Activated CD8-positive, alpha-beta memory T cell treated with anti-CD3 and anti-CD28 coated beads for 4 hours (primary cell): Measurements from ENCODE around the gene ERLIN1.

Experiments
- DNase-seq, 2 donors: peaks; one replicate each; pipeline ENCODE4 v3.0.0-alpha.2; 2020; ENCODE audit warnings: low read depth in 2 of 2

Gene ERLIN1

GRCh38 chr10:100172349-100172748, 13.5 kb downstream of the ERLIN1 start:
- no peak for DNase-seq

- no peak for DNase-seq
Measured at GRCh38 chr10:100168313-100168643, 17.6 kb downstream of the ERLIN1 start.

GRCh38 chr10:100167553-100168312, 18.1 kb downstream of the ERLIN1 start:
- no peak for DNase-seq

- DNase-seq, result no peak
Measured at GRCh38 chr10:100163704-100164621, 21.9 kb downstream of the ERLIN1 start.

- DNase-seq, result no peak
Measured at GRCh38 chr10:100162696-100163095, 23.1 kb downstream of the ERLIN1 start.

GRCh38 chr10:100158044-100158805, 27.6 kb downstream of the ERLIN1 start:
- no peak for DNase-seq

GRCh38 chr10:100157156-100157555, 28.7 kb downstream of the ERLIN1 start:
- DNase-seq, result no peak

- no peak for DNase-seq
Measured at GRCh38 chr10:100155936-100156335, 29.9 kb downstream of the ERLIN1 start.

GRCh38 chr10:100154666-100155065, 31.2 kb downstream of the ERLIN1 start:
- DNase-seq, result no peak

- DNase-seq, result no peak
Measured at GRCh38 chr10:100153239-100153825, 32.5 kb downstream of the ERLIN1 start.

- no peak for DNase-seq
Measured at GRCh38 chr10:100151723-100152300, 34.0 kb downstream of the ERLIN1 start.

- peak in 1 of 2 donors; percentile 1 for DNase-seq
Measured at GRCh38 chr10:100148353-100149211, 37.2 kb downstream of the ERLIN1 start.

- no peak for DNase-seq
Measured at GRCh38 chr10:100146875-100147650, 38.8 kb downstream of the ERLIN1 start.

- no peak for DNase-seq
Measured at GRCh38 chr10:100146398-100146797, 39.4 kb downstream of the ERLIN1 start.

GRCh38 chr10:100143756-100144155, 42.1 kb downstream of the ERLIN1 start:
- no peak for DNase-seq

- DNase-seq, result no peak
Measured at GRCh38 chr10:100141446-100142087, 44.3 kb downstream of the ERLIN1 start.

- no peak for DNase-seq
Measured at GRCh38 chr10:100140070-100140469, 45.8 kb downstream of the ERLIN1 start.

- no peak for DNase-seq
Measured at GRCh38 chr10:100138921-100139496, 46.8 kb downstream of the ERLIN1 start.

GRCh38 chr10:100135486-100135885, 50.3 kb downstream of the ERLIN1 start:
- DNase-seq, result no peak
